ENCODE data around the gene TSEN2. TPM values are rescaled to one million over a fixed set of nuclear protein-coding genes. Genes with fewer than 3 reads are reported as not detected.

Gene TSEN2
- total RNA-seq, 1 experiment from 2014 or later: 35.5 TPM

GRCh38 chr3:12471241-12471640, 13.0 kb upstream of the TSEN2 start (continued):
- TF ChIP-seq TCF7L2 (IDR thresholded peaks at IDR 0.05; ENCODE audit: borderline replicate concordance, extremely low read depth, insufficient read depth, insufficient read length) (peak; percentile 91), EZH2phosphoT487 (IDR thresholded peaks at IDR 0.05; ENCODE audit: borderline replicate concordance) (no peak), YY1 (IDR thresholded peaks at IDR 0.05; ENCODE audit: extremely low read depth, insufficient replicate concordance, low read depth, low read length) (no peak), SIN3A (IDR thresholded peaks at IDR 0.05; ENCODE audit: low read depth) (peak; percentile 55), POLR2A (IDR thresholded peaks at IDR 0.05; ENCODE audit: borderline replicate concordance, extremely low read depth, insufficient read depth, insufficient read length) (no peak), POLR2AphosphoS5 (IDR thresholded peaks at IDR 0.05; ENCODE audit: low read depth, low read length) (peak; percentile 55; the same call in 1 of the 2 replicates), CTCF (IDR thresholded peaks at IDR 0.05 in 2 of 3, conservative IDR thresholded peaks at IDR 0.05 in 1 of 3; ENCODE audit: borderline replicate concordance in 1 of 3, insufficient read depth in 1 of 3, low read depth in 2 of 3, low read length in 2 of 3) (peak in 2 of 3 experiments; percentile 28 to 37; a peak in 3 of 6 replicates), ATF3 (IDR thresholded peaks at IDR 0.05) (no peak; the same call in 1 of the 2 replicates), SRF (IDR thresholded peaks at IDR 0.05; ENCODE audit: low read depth) (no peak; the same call in 1 of the 2 replicates), SP1 (IDR thresholded peaks at IDR 0.05; ENCODE audit: low read depth) (peak; percentile 91), FOSL1 (IDR thresholded peaks at IDR 0.05; ENCODE audit: low read depth) (peak; percentile 94), MAX (IDR thresholded peaks at IDR 0.05) (peak; percentile 88), ELF1 (IDR thresholded peaks at IDR 0.05; ENCODE audit: borderline replicate concordance, low read depth) (no peak)

Data from HCT116 (cell line).